ENCODE data around the gene RALGAPB. TPM values are rescaled to one million over a fixed set of nuclear protein-coding genes. Genes with fewer than 3 reads are reported as not detected.

Gene RALGAPB
- total and polyA plus RNA-seq, 2 of the 13 experiments (the other 11 are each of a cell fraction or from before 2014, with no cell fraction given): 17.6 to 30.6 TPM

GRCh38 chr20:38586181-38586525 is 113.5 kb downstream of the RALGAPB start (continued):
- TF ChIP-seq STAT6 (CRISPR knock-in tag; IDR thresholded peaks at IDR 0.05; ENCODE audit: borderline replicate concordance): no peak
- TF ChIP-seq ZSCAN31 (CRISPR knock-in tag; IDR thresholded peaks at IDR 0.05; ENCODE audit: low read depth): no peak
- no peak for TF ChIP-seq ELK4 (CRISPR knock-in tag; IDR thresholded peaks at IDR 0.05; ENCODE audit: borderline replicate concordance)
- TF ChIP-seq ZNF160 (CRISPR knock-in tag; IDR thresholded peaks at IDR 0.05): no peak
- no peak for TF ChIP-seq HNRNPUL1 (IDR thresholded peaks at IDR 0.05; ENCODE audit: low read depth, low read length)
- TF ChIP-seq NKX3-1 (CRISPR knock-in tag; IDR thresholded peaks at IDR 0.05): no peak
- TF ChIP-seq CEBPG (CRISPR knock-in tag; IDR thresholded peaks at IDR 0.05): no peak
- no peak for TF ChIP-seq KLF12 (CRISPR knock-in tag; IDR thresholded peaks at IDR 0.05; ENCODE audit: borderline replicate concordance)
- TF ChIP-seq HMGXB4 (CRISPR knock-in tag; IDR thresholded peaks at IDR 0.05; ENCODE audit: borderline replicate concordance in 1 of 2, low read depth in 1 of 2): no peak
- no peak for TF ChIP-seq ZNF576 (CRISPR knock-in tag; IDR thresholded peaks at IDR 0.05)
- TF ChIP-seq HOXA9 (CRISPR knock-in tag; IDR thresholded peaks at IDR 0.05; ENCODE audit: borderline replicate concordance): no peak
- TF ChIP-seq ZNF138 (CRISPR knock-in tag; IDR thresholded peaks at IDR 0.05; ENCODE audit: low read depth): no peak
- TF ChIP-seq TRIM22 (IDR thresholded peaks at IDR 0.05): no peak
- TF ChIP-seq MED8 (CRISPR knock-in tag; IDR thresholded peaks at IDR 0.05; ENCODE audit: insufficient replicate concordance): no peak
- 0 out of 2 replicates have a peak, but pooled peaks have one; percentile 84 for TF ChIP-seq LBX2 (CRISPR knock-in tag; IDR thresholded peaks at IDR 0.05; ENCODE audit: borderline replicate concordance)
- no peak for TF ChIP-seq SAP130 (CRISPR knock-in tag; IDR thresholded peaks at IDR 0.05; ENCODE audit: low read depth)
- no peak for TF ChIP-seq RELA (CRISPR knock-in tag; IDR thresholded peaks at IDR 0.05)
- no peak for TF ChIP-seq RARG (CRISPR knock-in tag; IDR thresholded peaks at IDR 0.05; ENCODE audit: low read depth)
- TF ChIP-seq ZNF543 (CRISPR knock-in tag; IDR thresholded peaks at IDR 0.05): no peak
- TF ChIP-seq ZNF101 (CRISPR knock-in tag; IDR thresholded peaks at IDR 0.05; ENCODE audit: borderline replicate concordance, low read depth): no peak
- TF ChIP-seq GLMP (CRISPR knock-in tag; IDR thresholded peaks at IDR 0.05; ENCODE audit: borderline replicate concordance): no peak
- no peak for TF ChIP-seq CENPX (CRISPR knock-in tag; IDR thresholded peaks at IDR 0.05)
